Measurements from ENCODE around the gene NCKAP5.

NCKAP5 gene

GRCh38 chr2:133193544-133194361 is 374.5 kb downstream of the NCKAP5 start:
- H3K36me3 ChIP-seq (ENCODE audit: low read depth) = no peaks in the 10 kb centered on the region
- H3K4me1 ChIP-seq (ENCODE audit: insufficient read depth, poor library complexity, severe bottlenecking) = peaks cover 5% of the 10 kb centered on the region
- no peak overlapping the region for H3K27ac ChIP-seq (ENCODE audit: poor library complexity, severe bottlenecking)
- no peak for ATAC-seq (ENCODE audit: low read depth)
- TF ChIP-seq CTCF (IDR thresholded peaks at IDR 0.05; ENCODE audit: poor library complexity, severe bottlenecking) = no peak
- H3K4me3 ChIP-seq (ENCODE audit: severe bottlenecking) = no peak overlapping the region
- H3K27me3 ChIP-seq (ENCODE audit: insufficient read depth, poor library complexity, severe bottlenecking) = no peaks in the 10 kb centered on the region
- no peaks in the 10 kb centered on the region for H3K9me3 ChIP-seq (ENCODE audit: severe bottlenecking)
- no peak for DNase-seq (ENCODE audit: low spot score)

GRCh38 chr2:133192028-133192427 is 376.2 kb downstream of the NCKAP5 start:
- no peak for DNase-seq (ENCODE audit: low spot score)

GRCh38 chr2:133177196-133177595 is 391.1 kb downstream of the NCKAP5 start:
- Histone ChIP-seq H3K4me1 (ENCODE audit: insufficient read depth, poor library complexity, severe bottlenecking) (no peaks in the 10 kb centered on the region), H3K4me3 (ENCODE audit: severe bottlenecking) (no peak overlapping the region), H3K9me3 (ENCODE audit: severe bottlenecking) (no peaks in the 10 kb centered on the region), H3K27me3 (ENCODE audit: insufficient read depth, poor library complexity, severe bottlenecking) (no peaks in the 10 kb centered on the region), H3K27ac (ENCODE audit: poor library complexity, severe bottlenecking) (no peak overlapping the region), H3K36me3 (ENCODE audit: low read depth) (no peaks in the 10 kb centered on the region)
- TF ChIP-seq CTCF (IDR thresholded peaks at IDR 0.05; ENCODE audit: poor library complexity, severe bottlenecking) = no peak
- ATAC-seq (ENCODE audit: low read depth) (no peak), DNase-seq (ENCODE audit: low spot score) (no peak)

More at GRCh38 chr2:133192028-133192427, 376.2 kb downstream of the NCKAP5 start:
- H3K27me3 ChIP-seq (ENCODE audit: insufficient read depth, poor library complexity, severe bottlenecking) = no peaks in the 10 kb centered on the region
- H3K27ac ChIP-seq (ENCODE audit: poor library complexity, severe bottlenecking) = no peak overlapping the region
- no peak overlapping the region for H3K4me3 ChIP-seq (ENCODE audit: severe bottlenecking)
- no peak for ATAC-seq (ENCODE audit: low read depth)
- no peaks in the 10 kb centered on the region for H3K36me3 ChIP-seq (ENCODE audit: low read depth)
- peaks cover 2% of the 10 kb centered on the region for H3K4me1 ChIP-seq (ENCODE audit: insufficient read depth, poor library complexity, severe bottlenecking)
- H3K9me3 ChIP-seq (ENCODE audit: severe bottlenecking) = no peaks in the 10 kb centered on the region
- TF ChIP-seq CTCF (IDR thresholded peaks at IDR 0.05; ENCODE audit: poor library complexity, severe bottlenecking) = peak; percentile 12

GRCh38 chr2:133175926-133176325 is 392.3 kb downstream of the NCKAP5 start:
- TF ChIP-seq CTCF (IDR thresholded peaks at IDR 0.05; ENCODE audit: poor library complexity, severe bottlenecking) = no peak
- DNase-seq (ENCODE audit: low spot score) = no peak
- no peak overlapping the region for H3K4me3 ChIP-seq (ENCODE audit: severe bottlenecking)
- no peak overlapping the region for H3K27ac ChIP-seq (ENCODE audit: poor library complexity, severe bottlenecking)
- H3K27me3 ChIP-seq (ENCODE audit: insufficient read depth, poor library complexity, severe bottlenecking) = no peaks in the 10 kb centered on the region
- no peak for ATAC-seq (ENCODE audit: low read depth)
- no peaks in the 10 kb centered on the region for H3K9me3 ChIP-seq (ENCODE audit: severe bottlenecking)
- H3K36me3 ChIP-seq (ENCODE audit: low read depth) = no peaks in the 10 kb centered on the region
- no peaks in the 10 kb centered on the region for H3K4me1 ChIP-seq (ENCODE audit: insufficient read depth, poor library complexity, severe bottlenecking)

DNA sequence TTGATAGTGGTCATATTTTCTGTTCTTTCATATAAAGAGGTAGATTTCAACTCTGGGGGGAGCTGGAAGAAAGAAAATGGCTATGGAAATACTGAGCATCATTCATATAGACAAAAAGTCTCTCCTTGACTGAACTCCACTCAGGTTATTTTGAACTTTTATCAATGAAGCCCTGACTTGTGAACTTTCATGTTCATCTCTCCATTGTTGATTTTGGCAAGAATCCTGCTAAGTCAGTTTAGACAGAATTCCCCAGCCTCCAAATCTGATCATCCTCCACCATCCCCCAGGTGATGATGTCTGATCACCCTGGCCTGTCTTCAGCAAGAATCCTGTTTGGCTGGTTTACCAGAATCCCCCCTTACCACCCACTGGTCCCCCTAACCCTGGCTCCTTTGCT is 395.0 kb downstream of the NCKAP5 start:
- TF ChIP-seq CTCF (IDR thresholded peaks at IDR 0.05; ENCODE audit: poor library complexity, severe bottlenecking) = no peak

More for the DNA sequence above, 395.0 kb downstream of the NCKAP5 start:
- Histone ChIP-seq H3K4me3 (ENCODE audit: severe bottlenecking) (no peak overlapping the region), H3K27me3 (ENCODE audit: insufficient read depth, poor library complexity, severe bottlenecking) (peaks cover 6% of the 10 kb centered on the region), H3K27ac (ENCODE audit: poor library complexity, severe bottlenecking) (no peak overlapping the region), H3K9me3 (ENCODE audit: severe bottlenecking) (no peaks in the 10 kb centered on the region), H3K4me1 (ENCODE audit: insufficient read depth, poor library complexity, severe bottlenecking) (no peaks in the 10 kb centered on the region), H3K36me3 (ENCODE audit: low read depth) (no peaks in the 10 kb centered on the region)
- DNase-seq (ENCODE audit: low spot score) (no peak), ATAC-seq (ENCODE audit: low read depth) (no peak)

All from RWPE2 (cell line).